Upper lobe of left lung (tissue), 6 donors: ENCODE data around the gene PNKP. TPM values are rescaled to one million over a fixed set of nuclear protein-coding genes. Genes with fewer than 3 reads are reported as not detected.

Experiments
- ATAC-seq, 2 donors: fragments of 200-7000 bp; cut with Tn5 transposase; one replicate each; pipeline ENCODE4 v1.9.1; 2022; ENCODE audit warnings: mild to moderate bottlenecking in 2 of 2, moderate library complexity in 2 of 2; ENCODE audit not compliant: low FRiP score in 2 of 2
- DNase-seq, 2 donors: peaks; one replicate each; pipeline ENCODE4 v3.0.0-alpha.2; 2019 to 2020
- H3K27ac ChIP-seq, 4 donors: fragments of 200-600 bp; sonication (generic); one replicate each; pipeline ENCODE4 v1.5.1; 2016 to 2019
- H3K27me3 ChIP-seq, 4 donors: fragments of 200-600 bp; sonication (generic); one replicate each; pipeline ENCODE4 v1.5.1; 2017 to 2019
- H3K36me3 ChIP-seq, 4 donors: fragments of 200-600 bp; sonication (generic); one replicate each; pipeline ENCODE4 v1.5.1; 2016 to 2019
- H3K4me1 ChIP-seq, 4 donors: fragments of 200-600 bp; sonication (generic); one replicate each; pipeline ENCODE4 v1.5.1; 2018 to 2019
- H3K4me3 ChIP-seq, 4 donors: fragments of 200-600 bp; sonication (generic); one replicate each; pipeline ENCODE4 v1.5.1; 2017 to 2019; ENCODE audit warnings: mild to moderate bottlenecking in 2 of 4, moderate library complexity in 1 of 4
- H3K9me3 ChIP-seq, 4 donors: fragments of 200-600 bp; sonication (generic); one replicate each; pipeline ENCODE4 v1.5.1; 2018 to 2019
- CTCF ChIP-seq, 6 experiments: fragments of 450-650 bp in 4 of 6; fragments of 200-600 bp in 2 of 6; sonication (generic) in 2 of 6; IDR thresholded peaks; one replicate each; pipeline ENCODE4 v1.5.1; 2016 to 2019; ENCODE audit warnings: antibody characterized with exemption in 6 of 6
- EP300 ChIP-seq, 4 donors: sonication (generic); formaldehyde crosslinking; IDR thresholded peaks; one replicate each; pipeline ENCODE4 v1.5.1; 2017; ENCODE audit warnings: antibody characterized with exemption in 4 of 4, control low read depth in 2 of 4
- POLR2A ChIP-seq, 4 donors: fragments of 450-650 bp; IDR thresholded peaks; one replicate each; pipeline ENCODE4 v1.5.1; 2016 to 2017; ENCODE audit warnings: antibody characterized with exemption in 4 of 4, mild to moderate bottlenecking in 2 of 4
- POLR2AphosphoS5 ChIP-seq, 2 donors: sonication (generic); formaldehyde crosslinking; IDR thresholded peaks; one replicate each; pipeline ENCODE4 v1.5.1; 2017; ENCODE audit warnings: antibody characterized with exemption in 2 of 2
- WGBS, 2 donors: methylation state at CpG; one replicate each; pipeline ENCODE4 v1.1.5; 2017 to 2018; 5-methylcytosine and 5-hydroxymethylcytosine counted together
- total RNA-seq, 6 donors: library from RNA; depleted of rRNA in 4 of 6; stranded (reverse); fragments of >200 nt in 4 of 6; gene quantifications; one replicate each; pipeline versions ENCODE4 v1.1.0 to v1.2.1, GENCODE V29; 2016 to 2021
- donor health status: DM: no; HTN: no; CAD: no; lungs with moderate emphysema.
- donor health status: DM: no; HTN: yes; CAD: no; lungs with severe emphysema.

The PNKP gene
- total RNA-seq, 6 donors from 2014 or later, result 47.6 to 321 (median 88.6) TPM

DNA sequence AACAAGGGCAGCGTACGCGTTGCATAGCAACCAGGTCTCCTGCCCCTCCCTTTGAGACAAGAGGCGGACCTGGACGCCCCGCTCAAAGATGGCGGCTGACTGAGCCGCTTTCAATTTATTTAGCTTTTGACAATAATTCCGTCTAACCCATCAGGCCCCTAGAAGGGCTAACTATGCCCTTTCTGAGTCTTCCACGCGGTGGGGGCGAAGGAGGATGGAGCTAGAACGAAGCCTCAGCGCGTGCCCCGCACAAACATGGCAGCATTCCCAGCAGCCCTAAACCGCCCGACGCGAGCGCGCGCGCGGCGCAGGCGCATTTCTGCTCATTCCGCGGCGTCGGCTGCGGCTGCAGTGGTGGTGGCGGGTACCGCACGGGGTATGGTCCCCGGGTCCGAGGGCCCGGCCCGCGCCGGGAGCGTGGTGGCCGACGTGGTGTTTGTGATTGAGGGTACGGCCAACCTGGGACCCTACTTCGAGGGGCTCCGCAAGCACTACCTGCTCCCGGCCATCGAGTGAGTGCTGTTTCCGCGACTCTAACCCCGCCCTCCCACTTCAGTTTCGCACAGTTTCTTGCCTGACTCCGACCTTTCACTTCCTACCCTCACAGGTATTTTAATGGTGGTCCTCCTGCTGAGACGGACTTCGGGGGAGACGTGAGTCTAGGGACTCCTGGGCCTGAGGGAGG lies 49.3 kb downstream of the PNKP start, which contains the start of gene MED25:
MED25 (plus strand) TSS at position 326 of the 685 bp plus-strand sequence; CDS start at position 379, 53 bp downstream.
- Histone ChIP-seq H3K9me3 (no peaks in the 10 kb centered on the region), H3K4me3 (peak within 1 kb of the TSS; percentile 60 to 98 (median 92)), H3K27ac (peak within 1 kb of the TSS; percentile 91 to 98 (median 93)), H3K27me3 (no peaks in the 10 kb centered on the region), H3K36me3 (peaks cover 0 to 14% (median 4%) of the 10 kb centered on the region in 4 donors), H3K4me1 (peaks cover 8 to 34% (median 19%) of the 10 kb centered on the region in 4 donors)
- TF ChIP-seq EP300 (IDR thresholded peaks at IDR 0.05), result no peak
- peak in 3 of 4 donors; percentile 10 to 91 (median 90) for TF ChIP-seq POLR2A (IDR thresholded peaks at IDR 0.05)
- peak in 5 of 6 experiments; percentile 65 to 93 (median 87) for TF ChIP-seq CTCF (IDR thresholded peaks at IDR 0.05)
- peak; percentile 64 to 90 for TF ChIP-seq POLR2AphosphoS5 (IDR thresholded peaks at IDR 0.05)
- DNase-seq, result peak; percentile 82 to 98
- WGBS, 2 donors, result 0% methylated on average over 23 to 36 of the region's 57 CpGs
- ATAC-seq, result peak; percentile 90 to 94

DNA sequence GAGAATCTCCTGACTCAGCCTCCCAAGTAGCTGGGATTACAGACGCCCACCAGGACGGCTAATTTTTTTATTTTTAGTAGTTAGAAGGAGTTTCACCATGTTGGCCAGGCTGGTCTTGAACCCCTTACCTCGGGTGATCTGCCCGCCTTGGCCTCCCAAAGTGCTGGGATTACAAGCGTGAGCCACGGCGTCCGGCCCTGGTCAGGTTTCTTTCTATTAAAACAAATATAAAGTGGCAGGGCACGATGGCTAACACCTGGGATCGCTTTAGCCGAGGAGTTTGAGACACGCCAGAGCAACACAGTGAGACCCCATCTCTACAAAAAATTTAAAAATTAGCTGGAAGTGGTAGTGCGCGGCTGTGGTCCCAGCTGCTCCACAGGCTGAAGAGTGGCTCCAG lies 50.8 kb downstream of the PNKP start:
- Histone ChIP-seq H3K9me3 (no peaks in the 10 kb centered on the region), H3K4me1 (peaks cover 14 to 43% (median 25%) of the 10 kb centered on the region in 4 donors), H3K36me3 (peaks cover 0 to 9% (median 2%) of the 10 kb centered on the region in 4 donors), H3K4me3 (peak overlapping the region in 2 of 4 donors; percentile 91 to 98), H3K27ac (peak overlapping the region; percentile 91 to 98 (median 93)), H3K27me3 (no peaks in the 10 kb centered on the region)
- DNase-seq, result no peak
- no peak for TF ChIP-seq CTCF (IDR thresholded peaks at IDR 0.05)
- TF ChIP-seq POLR2AphosphoS5 (IDR thresholded peaks at IDR 0.05), result no peak
- TF ChIP-seq EP300 (IDR thresholded peaks at IDR 0.05), result no peak
- no peak for TF ChIP-seq POLR2A (IDR thresholded peaks at IDR 0.05)
- no peak for ATAC-seq
- 84 to 85% methylated on average over 12 to 14 of the region's 14 CpGs for WGBS, 2 donors

DNA sequence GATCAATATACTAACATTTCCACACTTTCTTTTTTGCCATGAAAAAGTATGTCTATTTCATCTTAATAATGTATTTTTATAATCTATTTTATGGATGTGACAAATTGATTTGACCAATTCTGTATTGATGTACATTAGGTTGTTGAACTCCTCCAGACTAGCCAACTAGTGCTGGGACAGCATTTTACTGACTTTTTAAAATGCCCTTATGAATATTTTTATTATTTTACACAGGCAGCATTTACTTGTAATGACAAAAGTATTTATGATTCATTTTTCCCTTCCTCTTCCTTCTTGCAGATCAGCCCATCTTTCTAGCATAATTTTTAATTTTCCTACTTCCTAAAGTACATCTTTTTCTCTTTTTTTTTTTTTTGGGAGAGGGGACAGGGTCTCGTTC lies 53.4 kb downstream of the PNKP start:
- 88 to 100% methylated on average over 1 of the region's 1 CpG for WGBS, 2 donors
- peak overlapping the region; percentile 88 to 93 (median 90) for H3K27ac ChIP-seq

DNA sequence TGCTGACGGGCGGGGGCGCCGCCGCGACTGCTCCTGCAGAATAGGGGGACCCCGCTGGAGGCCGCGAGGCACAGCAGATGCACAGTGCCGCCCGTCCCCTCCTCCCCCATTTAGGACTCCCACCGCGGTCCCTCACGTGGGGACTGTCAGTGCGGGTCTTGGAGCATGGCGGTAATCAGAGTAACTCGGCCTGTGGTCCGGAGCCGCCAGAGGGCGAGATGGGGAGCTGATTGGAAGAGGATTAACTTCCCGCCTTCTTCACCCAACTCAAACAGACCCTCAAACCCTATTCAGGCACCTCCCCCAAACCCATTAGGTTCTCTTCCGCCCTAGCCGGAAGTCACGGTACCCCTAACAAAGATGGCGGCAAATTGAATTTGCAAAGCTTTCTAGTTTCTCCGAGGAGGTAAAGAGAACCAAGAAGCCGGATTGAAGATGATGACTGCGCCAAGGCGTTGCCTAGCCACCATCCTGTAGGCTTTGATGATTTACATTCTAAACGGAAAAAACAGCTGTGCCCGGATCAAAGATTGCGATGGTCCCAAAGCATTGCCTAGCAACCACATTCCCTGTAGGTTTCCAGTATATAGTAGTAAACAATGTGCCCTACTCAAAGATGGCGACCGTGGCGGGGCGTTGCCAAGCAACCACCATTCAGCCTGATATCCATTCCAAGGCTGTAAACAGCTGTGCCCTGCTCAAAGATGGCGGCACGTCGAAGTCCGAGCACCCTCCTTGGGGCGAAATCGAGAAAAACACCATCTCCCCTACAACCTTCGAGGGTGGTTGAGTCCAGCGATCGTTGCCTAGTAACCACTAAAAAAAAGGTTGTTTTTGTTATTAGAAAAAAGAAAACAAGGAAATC lies 54.1 kb downstream of the PNKP start, which contains the start of gene FUZ:
FUZ (minus strand) TSS at position 296 of the 865 bp plus-strand sequence; CDS start at position 110, 186 bp downstream.
- peaks cover 18 to 43% (median 28%) of the 10 kb centered on the region in 4 donors for H3K4me1 ChIP-seq
- H3K9me3 ChIP-seq, result no peaks in the 10 kb centered on the region
- ATAC-seq, result peak; percentile 86 to 91
- DNase-seq, result peak; percentile 90 to 99
- H3K27ac ChIP-seq, result peak within 1 kb of the TSS; percentile 88 to 93 (median 90)
- H3K36me3 ChIP-seq, result no peaks in the 10 kb centered on the region
- H3K4me3 ChIP-seq, result peak within 1 kb of the TSS; percentile 58 to 83 (median 62)
- peak in 2 of 4 donors; percentile 21 for TF ChIP-seq POLR2A (IDR thresholded peaks at IDR 0.05)
- TF ChIP-seq CTCF (IDR thresholded peaks at IDR 0.05), result peak in 3 of 6 experiments; percentile 26 to 34 (median 28)
- peak; percentile 79 to 92 for TF ChIP-seq POLR2AphosphoS5 (IDR thresholded peaks at IDR 0.05)
- no peak for TF ChIP-seq EP300 (IDR thresholded peaks at IDR 0.05)
- 0% methylated on average over 13 to 45 of the region's 45 CpGs for WGBS, 2 donors
- H3K27me3 ChIP-seq, result no peaks in the 10 kb centered on the region

More for the DNA sequence above, 53.4 kb downstream of the PNKP start:
- Histone ChIP-seq H3K36me3 (no peaks in the 10 kb centered on the region), H3K4me3 (peak overlapping the region in 3 of 4 donors; percentile 58 to 83 (median 65)), H3K27me3 (no peaks in the 10 kb centered on the region), H3K9me3 (no peaks in the 10 kb centered on the region), H3K4me1 (peaks cover 19 to 42% (median 26%) of the 10 kb centered on the region in 4 donors)
- DNase-seq (no peak), ATAC-seq (no peak)
- no peak for TF ChIP-seq POLR2A (IDR thresholded peaks at IDR 0.05)
- no peak for TF ChIP-seq EP300 (IDR thresholded peaks at IDR 0.05)
- no peak for TF ChIP-seq CTCF (IDR thresholded peaks at IDR 0.05)
- TF ChIP-seq POLR2AphosphoS5 (IDR thresholded peaks at IDR 0.05), result no peak
